NT2/D1 (cell line): Measurements from ENCODE around the gene VWA3A.
"Not testable (repeated sequence)": the region's sequence is repeated elsewhere in the genome, so short reads cannot be mapped to it uniquely, and the experiment has no call there.

Experiments
- DNase-seq: peaks from one replicate; pipeline ENCODE4 v3.0.0-alpha.2; 2011; ENCODE audit warnings: low read depth, low spot score
- H3K27me3 ChIP-seq: 2 replicates; pipeline ENCODE4 v1.6.0; 2011; ENCODE audit warnings: mild to moderate bottlenecking; ENCODE audit not compliant: insufficient read length, insufficient read depth
- H3K36me3 ChIP-seq: 2 replicates; pipeline ENCODE4 v1.6.1; 2011; ENCODE audit warnings: mild to moderate bottlenecking, low read length, mixed read lengths; ENCODE audit not compliant: insufficient read depth, insufficient read length
- H3K4me1 ChIP-seq: 2 replicates; pipeline ENCODE4 v1.5.1; 2011; ENCODE audit not compliant: insufficient read depth, insufficient read length
- H3K4me3 ChIP-seq: 2 replicates; pipeline ENCODE4 v1.5.1; 2011; ENCODE audit warnings: low read depth; ENCODE audit not compliant: insufficient read length
- H3K9ac ChIP-seq: 2 replicates; pipeline ENCODE4 v1.6.0; 2011; ENCODE audit warnings: low read depth; ENCODE audit not compliant: insufficient read length
- H3K9me3 ChIP-seq: 2 replicates; pipeline ENCODE4 v1.5.1; 2011; ENCODE audit warnings: mild to moderate bottlenecking, low read length; ENCODE audit not compliant: insufficient read depth
- SUZ12 ChIP-seq: IDR thresholded peaks from 2 replicates; pipeline ENCODE4 v1.6.1; 2011; ENCODE audit not compliant: insufficient read length, insufficient read depth; ENCODE audit errors: extremely low read depth
- YY1 ChIP-seq: IDR thresholded peaks from 2 replicates; pipeline ENCODE4 v1.6.1; 2011; ENCODE audit not compliant: insufficient read length, insufficient read depth
- ZNF274 ChIP-seq: IDR thresholded peaks from 2 replicates; pipeline ENCODE4 v1.6.1; 2011; ENCODE audit warnings: mild to moderate bottlenecking, low read depth, low read length

The VWA3A gene, protein sequence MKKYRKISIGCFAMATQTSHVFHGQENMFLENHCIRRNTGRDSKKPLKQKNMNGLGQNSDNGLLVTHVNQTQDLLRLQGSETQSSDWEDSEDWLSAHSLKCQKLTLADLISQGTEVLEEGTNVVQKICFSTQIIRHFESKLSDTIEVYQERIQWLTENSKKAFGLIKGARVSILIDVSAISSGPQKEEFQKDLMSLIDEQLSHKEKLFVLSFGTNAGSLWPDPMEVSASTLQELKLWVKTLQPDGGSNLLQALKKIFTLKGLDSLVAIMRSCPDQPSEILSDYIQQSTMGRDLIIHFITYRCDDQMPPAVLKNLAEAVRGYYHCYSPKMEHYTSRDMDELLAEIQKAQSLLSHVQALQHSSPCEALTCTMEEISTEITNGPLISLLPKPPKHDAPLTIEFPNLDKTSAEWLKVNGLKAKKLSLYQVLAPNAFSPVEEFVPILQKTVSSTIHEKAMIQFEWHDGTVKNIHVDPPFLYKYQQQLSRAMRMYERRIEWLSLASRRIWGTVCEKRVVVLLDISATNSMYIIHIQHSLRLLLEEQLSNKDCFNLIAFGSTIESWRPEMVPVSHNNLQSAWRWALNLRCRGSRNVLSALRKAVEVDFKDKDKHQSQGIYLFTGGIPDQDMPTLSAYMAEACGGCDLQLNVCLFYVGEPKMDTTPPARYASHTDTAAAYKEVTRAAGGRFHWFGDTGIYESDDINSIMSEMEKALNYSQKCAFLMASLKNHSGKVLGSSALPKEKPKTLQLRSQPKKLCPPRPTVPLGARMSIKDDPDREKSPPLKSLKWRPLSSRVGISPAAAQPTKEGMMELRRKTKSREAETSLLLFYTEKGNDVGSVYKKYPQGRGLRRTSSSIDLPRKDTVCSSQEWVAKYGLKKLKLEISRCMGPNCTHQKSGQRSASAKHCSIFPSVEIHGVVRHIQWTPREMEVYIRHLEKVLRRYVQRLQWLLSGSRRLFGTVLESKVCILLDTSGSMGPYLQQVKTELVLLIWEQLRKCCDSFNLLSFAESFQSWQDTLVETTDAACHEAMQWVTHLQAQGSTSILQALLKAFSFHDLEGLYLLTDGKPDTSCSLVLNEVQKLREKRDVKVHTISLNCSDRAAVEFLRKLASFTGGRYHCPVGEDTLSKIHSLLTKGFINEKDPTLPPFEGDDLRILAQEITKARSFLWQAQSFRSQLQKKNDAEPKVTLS

DNA sequence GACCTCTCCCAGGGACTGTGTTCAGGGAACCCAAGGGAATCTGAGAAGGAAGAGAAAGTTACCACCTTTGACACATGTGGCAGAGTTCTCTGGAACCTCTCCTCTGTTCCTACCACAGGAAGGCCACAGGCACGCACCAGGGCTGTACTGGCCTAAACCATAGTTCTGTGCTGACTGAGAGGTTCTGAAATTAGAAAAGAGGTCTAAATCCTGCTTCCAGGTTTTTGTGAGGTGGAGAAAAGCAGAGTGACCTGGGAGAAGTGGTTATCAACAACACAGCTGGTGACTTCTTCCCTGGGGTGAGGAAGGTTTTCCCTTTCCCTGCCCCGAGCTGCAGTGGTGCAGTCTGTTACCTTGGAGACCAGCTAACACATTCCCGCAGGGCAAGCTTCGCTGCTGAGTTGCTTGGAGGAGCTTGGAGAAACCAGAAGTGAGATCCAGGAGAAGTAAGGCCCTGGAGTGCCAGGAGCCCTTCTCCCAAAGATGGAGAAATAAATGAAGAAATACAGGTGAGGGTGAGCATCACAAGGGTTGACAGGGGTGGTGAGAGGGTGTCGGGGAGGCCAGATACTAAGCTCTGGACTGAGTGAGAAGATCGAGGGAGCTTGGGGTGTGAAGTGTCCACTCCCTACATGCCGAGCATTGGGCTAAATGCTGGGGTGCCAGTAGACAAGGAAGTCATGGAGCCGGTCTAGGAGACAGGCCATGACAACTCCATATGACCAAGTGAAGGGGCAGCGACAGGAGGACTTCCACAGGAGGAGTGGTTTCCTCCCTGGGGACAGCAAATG lies at the start of gene VWA3A:
TSS of gene VWA3A (plus strand) at position 399 of the 791 bp plus-strand sequence. CDS start at position 496, 97 bp downstream.
- no peak for DNase-seq
- H3K9ac ChIP-seq, result peak within 1 kb of the TSS; percentile 5

DNA sequence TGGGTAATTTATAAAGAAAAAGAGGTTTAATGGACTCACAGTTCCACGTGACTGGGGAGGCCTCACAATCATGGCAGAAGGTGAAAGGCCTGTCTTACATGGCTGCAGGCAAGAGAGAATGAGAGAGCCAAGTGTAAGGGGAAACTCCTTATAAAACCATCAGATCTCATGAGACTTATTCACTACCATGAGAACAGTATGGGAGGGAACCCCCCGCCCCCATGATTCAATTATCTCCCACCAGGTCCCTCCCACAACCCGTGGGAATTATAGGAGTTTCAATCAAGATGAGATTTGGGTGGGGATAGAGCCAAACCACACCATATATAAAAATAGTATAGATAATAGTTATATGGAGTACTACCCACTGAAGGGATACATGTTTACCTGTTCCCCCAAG lies 48.5 kb upstream of the VWA3A start:
- not testable (repeated sequence) for H3K27me3 ChIP-seq, H3K9me3 ChIP-seq, H3K4me1 ChIP-seq, DNase-seq, H3K36me3 ChIP-seq, H3K9ac ChIP-seq, H3K4me3 ChIP-seq

More for the DNA sequence above, at the start of gene VWA3A:
- Histone ChIP-seq H3K4me1 (peaks cover 2% of the 10 kb centered on the region), H3K36me3 (no peaks in the 10 kb centered on the region), H3K9me3 (no peaks in the 10 kb centered on the region), H3K27me3 (no peaks in the 10 kb centered on the region), H3K4me3 (no peak within 1 kb of the TSS)
- TF ChIP-seq ZNF274, result no peak
- TF ChIP-seq SUZ12, result no peak

DNA sequence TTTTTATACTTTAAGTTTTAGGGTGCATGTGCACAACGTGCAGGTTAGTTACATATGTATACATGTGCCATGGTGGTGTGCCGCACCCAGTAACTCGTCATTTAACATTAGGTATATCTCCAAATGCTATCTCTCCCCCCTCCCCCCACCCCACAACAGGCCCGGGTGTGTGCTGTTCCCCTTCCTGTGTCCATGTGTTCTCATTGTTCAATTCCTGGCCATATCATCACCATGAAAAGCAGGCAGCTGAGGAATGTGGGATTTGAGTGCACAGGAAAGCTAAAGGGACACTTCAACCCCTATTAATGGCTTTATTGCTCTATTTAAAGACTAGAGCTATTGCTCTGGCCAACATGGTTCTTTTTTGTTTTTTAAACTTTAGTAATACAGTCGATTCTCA lies 46.5 kb upstream of the VWA3A start:
- H3K9me3 ChIP-seq, DNase-seq, H3K9ac ChIP-seq, H3K4me3 ChIP-seq, H3K36me3 ChIP-seq, H3K27me3 ChIP-seq, H3K4me1 ChIP-seq: not testable (repeated sequence)

GRCh38 chr16:22050963-22051362 lies 41.4 kb upstream of the VWA3A start:
- H3K9ac ChIP-seq, result no peak overlapping the region
- TF ChIP-seq YY1 (no peak), ZNF274 (no peak), SUZ12 (no peak)
- H3K4me3 ChIP-seq, result no peak overlapping the region
- no peaks in the 10 kb centered on the region for H3K4me1 ChIP-seq
- H3K27me3 ChIP-seq, result no peaks in the 10 kb centered on the region
- no peaks in the 10 kb centered on the region for H3K9me3 ChIP-seq
- peaks cover 4% of the 10 kb centered on the region for H3K36me3 ChIP-seq
- DNase-seq, result no peak

- H3K4me3 ChIP-seq, result no peak overlapping the region
- no peak for DNase-seq
- no peak overlapping the region for H3K9ac ChIP-seq
- H3K4me1 ChIP-seq, result no peaks in the 10 kb centered on the region
- H3K36me3 ChIP-seq, result peaks cover 4% of the 10 kb centered on the region
- H3K9me3 ChIP-seq, result peaks cover 5% of the 10 kb centered on the region; the same call in 1 of the 2 replicates
- no peaks in the 10 kb centered on the region for H3K27me3 ChIP-seq
- no peak for TF ChIP-seq ZNF274
- no peak for TF ChIP-seq SUZ12
- no peak for TF ChIP-seq YY1
Observed at GRCh38 chr16:22052980-22053379, 39.4 kb upstream of the VWA3A start.

DNA sequence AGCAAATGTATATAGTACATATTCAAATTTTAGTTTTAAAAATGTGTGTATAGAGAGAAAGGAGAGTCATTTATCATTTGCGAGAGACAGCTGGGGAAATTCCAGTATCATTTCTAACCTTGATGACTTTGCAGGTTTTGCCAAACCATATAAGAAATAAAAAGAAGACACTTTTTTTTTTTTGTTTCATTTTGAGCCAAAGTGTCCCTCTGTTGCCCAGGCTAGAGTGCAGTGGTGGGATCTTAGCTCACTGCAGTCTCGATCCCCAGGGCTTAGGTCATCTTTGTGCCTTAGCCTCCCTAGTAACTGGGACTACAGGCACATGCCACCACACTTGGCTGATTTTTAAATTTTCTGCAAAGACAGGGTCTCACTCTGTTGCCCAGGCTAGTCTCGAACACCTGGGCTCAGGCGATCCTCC lies 38.4 kb upstream of the VWA3A start:
- Histone ChIP-seq H3K27me3 (no peaks in the 10 kb centered on the region), H3K9me3 (peaks cover 5% of the 10 kb centered on the region; the same call in 1 of the 2 replicates), H3K9ac (no peak overlapping the region), H3K36me3 (peaks cover 4% of the 10 kb centered on the region), H3K4me3 (no peak overlapping the region), H3K4me1 (no peaks in the 10 kb centered on the region)
- no peak for DNase-seq
- TF ChIP-seq YY1 (no peak), ZNF274 (no peak), SUZ12 (no peak)
